Stimulated activated CD4-positive, alpha-beta T cell treated with anti-CD3 and anti-CD28 coated beads, Interleukin-1b, Interleukin-23, amount 100 ng/mL, for 24 hours (primary cell): ENCODE measurements around the gene LANCL1.

ENCODE experiments used
- DNase-seq, 4 experiments: peaks; one replicate each; pipeline ENCODE4 v3.0.0-alpha.2; 2020; ENCODE audit warnings: low read depth in 4 of 4, low spot score in 1 of 4

The LANCL1 gene, protein sequence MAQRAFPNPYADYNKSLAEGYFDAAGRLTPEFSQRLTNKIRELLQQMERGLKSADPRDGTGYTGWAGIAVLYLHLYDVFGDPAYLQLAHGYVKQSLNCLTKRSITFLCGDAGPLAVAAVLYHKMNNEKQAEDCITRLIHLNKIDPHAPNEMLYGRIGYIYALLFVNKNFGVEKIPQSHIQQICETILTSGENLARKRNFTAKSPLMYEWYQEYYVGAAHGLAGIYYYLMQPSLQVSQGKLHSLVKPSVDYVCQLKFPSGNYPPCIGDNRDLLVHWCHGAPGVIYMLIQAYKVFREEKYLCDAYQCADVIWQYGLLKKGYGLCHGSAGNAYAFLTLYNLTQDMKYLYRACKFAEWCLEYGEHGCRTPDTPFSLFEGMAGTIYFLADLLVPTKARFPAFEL

DNA sequence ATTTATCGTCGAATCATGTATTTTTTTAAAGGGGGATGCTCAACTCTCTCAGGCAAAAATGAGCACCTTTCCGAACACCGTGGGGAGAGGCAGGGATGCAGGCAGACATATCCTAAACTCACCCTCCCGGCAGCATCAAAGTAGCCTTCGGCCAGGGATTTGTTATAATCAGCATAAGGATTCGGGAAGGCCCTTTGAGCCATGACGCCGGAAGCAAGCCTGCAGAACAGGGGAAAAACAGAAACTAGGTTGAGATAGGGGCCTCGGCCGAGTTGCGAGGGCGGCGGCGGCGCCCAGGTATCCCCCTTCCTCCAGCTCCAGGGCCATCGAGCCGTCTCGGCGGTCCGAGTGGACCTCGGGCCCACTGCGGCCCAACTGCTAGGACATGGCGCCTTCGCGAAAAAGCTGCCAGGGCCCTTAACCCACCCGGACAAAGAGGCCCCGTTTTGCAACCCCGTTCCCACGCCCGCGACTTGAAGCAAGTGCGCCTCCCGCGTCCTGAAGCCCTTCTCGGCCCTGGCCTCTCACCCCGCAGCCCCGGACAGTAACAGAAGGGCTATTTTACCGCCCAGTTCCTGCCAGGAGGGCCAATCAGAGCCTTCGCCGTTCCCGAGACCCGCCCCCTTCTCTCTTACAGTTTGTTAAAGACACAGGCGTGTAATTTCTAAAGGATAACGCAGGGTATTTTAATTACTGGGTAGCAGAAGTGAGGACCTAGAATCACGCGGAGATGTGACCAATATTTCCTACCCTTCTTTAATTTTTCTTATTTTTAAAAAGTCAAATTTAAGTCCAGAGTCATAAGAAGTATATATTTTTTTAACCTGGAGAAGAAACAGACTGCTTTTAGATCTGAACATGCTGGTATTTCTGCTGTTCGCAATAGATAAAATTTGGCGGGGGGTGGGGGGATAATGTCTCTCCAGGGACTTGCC is at the start of gene LANCL1:
Gene LANCL1, minus strand, starts transcription at position 566 of the 935 bp plus-strand sequence. Its CDS starts 363 bp downstream, at position 203.
- DNase-seq, result peak; percentile 59 to 76 (median 64)

DNA sequence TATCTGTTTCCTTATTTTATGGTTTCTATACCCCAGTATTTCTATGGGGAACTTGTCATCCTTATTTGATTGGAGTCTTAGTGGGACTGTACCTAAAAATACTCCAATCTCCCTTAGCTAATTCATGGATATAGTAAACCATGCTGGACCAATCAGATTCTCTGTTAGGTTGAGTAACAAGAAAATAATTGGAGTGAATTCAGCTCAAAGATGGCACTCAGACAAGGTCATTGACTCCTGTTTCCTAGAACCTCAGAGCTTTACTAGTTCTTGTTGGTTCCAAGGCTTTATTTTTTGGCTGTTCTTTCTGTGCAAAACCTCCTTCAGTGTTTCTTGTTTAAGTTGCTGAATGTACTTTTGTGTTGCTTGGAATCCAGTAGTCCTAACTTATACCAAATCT is 48.0 kb upstream of the LANCL1 start:
- DNase-seq, result no peak

DNA sequence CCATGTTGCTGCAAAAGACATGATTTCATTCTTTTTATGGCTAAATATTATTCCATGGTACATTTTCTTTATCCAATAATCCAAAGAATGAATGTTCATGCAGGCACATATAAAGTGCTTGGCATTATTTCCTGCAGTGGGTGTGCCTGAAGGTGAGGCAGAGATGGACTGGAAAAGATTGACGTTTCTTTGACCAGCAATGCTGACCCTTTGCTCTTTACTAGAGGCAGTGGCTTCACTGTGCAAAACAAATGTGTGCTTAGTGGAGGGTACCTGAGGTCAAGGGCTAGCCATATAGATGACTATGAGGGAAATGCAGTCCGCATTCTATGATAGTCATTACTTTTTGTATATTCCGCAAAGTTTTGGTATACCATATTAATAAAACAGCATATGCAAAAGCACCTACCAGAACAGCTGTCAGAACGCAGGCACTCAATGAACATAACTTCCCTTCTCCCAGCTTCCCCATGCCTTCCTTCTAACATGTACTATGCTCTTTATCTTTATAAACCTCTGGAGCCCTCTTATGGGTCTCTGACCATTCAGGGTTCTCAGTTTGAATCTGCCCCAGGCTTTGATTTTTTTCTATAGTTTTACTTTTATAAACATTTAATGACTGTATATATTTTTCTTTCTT is 47.2 kb upstream of the LANCL1 start:
- no peak for DNase-seq

DNA sequence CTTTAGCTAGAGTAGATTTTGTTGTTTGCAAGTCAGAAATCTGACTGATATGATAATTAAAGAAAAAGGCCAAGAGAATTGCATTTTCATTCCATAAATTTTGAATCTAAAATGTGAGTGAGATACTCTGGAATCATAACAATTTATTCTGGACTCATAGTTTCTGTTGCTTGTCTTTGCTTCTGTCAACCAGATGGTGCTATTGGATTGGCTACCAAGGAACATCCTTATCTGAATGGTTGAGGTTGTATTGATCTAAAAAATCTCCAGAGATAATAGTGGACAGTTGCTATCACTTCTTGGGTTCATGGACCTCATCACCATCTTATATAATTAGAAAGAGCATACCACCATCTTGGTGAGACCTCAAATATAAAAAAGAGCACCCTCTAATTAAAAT is 45.8 kb upstream of the LANCL1 start:
- DNase-seq, result no peak

DNA sequence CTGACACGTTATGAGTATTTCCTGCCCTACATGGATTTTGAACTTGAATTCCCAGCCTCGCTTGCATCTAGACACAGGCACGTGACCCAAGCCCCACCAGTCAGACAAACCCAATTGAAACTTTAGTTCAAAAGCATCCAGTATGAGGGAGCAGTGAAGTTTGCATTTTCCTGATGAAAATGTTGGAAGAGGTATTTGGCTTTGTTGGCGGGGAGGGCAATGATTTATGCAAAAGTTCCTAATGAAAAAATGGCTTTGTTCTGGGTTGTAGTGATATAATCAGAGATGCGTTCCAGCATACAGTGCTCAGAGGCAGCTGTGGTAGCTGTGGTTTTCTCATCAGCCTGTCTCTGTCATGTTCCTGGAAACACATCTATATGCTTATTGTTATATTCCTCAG is 43.0 kb upstream of the LANCL1 start:
- DNase-seq, result no peak

DNA sequence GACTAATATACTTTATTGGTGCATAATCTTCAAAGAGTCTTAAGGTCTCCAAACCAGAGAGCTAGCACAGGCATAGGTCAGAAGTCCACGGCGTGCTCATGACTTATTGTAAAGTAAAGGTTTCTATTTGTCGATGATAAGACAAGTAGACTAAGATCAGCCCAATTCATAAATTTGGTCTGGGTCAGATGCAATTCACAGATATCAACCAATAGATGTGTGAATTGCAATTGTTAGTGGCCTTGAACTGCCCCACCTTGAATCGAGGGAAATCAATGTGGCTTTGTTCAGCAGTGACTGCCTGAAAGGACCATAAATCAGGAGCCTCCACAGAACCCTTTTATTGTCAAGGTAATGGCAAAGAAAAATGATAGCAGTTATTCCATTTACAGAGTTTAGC is 40.7 kb upstream of the LANCL1 start:
- DNase-seq, result no peak

DNA sequence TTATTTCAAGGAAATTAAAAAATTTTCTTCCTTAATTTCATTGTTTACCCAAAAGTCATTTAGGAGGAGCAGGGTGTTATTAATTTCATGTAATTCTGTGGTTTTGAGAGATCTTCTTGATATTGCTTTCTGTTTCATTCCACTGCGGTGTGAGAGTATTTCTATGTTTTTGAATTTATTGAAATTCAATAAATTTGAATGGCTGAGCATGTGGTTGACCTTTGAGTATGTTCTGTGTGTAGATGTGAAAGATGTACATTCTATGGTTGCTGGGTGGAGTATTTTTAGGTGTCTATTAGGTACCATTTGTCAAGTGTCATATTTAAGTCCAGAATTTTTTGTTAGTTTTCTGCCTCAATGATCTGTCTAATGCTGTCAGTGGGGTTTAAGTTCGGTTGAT is 39.4 kb upstream of the LANCL1 start:
- DNase-seq, result no peak

DNA sequence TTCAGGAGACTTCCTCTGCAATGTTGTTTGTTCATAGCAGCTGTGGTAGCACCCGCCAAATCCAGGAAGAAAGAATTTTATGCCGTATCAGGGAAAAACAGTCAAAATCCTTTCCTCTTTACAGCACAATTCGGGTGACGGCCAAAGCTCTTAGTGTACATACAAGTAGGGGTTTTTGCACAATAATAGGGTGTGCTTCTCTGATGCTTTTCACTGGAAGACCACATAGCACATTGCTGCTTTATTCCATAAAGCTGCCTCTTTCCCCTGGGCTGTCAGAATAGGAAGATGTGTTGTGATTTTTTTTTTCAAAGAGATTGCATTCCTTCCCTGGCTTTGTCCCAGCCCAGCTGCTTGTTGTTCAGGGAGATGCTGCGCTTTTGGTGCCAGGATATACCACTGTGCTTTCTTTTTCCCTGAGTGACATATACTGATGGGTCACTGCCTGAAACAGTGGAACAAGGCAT is 27.2 kb upstream of the LANCL1 start:
- no peak for DNase-seq

DNA sequence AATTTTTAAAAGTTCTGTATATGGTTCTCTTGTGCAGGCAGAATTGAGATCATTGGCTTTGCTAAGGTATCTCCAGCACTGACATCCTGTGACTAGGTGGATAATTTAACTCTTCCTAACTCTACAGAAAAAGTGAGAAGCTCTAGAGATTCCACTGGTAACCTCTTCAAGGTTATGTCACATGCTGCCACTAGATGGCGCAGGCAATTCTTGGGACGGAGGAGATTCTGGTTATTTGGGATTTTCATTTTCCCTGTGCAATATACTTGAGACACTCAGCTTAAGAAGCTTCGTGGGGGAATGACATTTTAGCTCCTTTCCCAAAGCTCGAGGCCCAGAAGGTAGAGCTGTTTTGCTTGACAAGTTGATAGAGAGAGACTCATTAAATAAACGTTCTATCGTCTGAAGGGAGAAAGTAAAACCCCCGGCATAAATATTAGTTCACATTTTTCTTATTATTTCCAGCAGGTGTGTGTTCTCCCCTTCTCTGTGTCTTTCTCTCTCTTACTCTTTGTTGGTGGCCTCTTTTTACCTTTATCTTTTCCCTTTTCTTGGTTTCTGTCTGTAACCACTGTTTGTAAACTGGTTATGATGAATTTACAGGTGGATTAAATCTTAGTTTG is 26.6 kb upstream of the LANCL1 start:
- peak in 2 of 4 experiments; percentile 1 for DNase-seq

DNA sequence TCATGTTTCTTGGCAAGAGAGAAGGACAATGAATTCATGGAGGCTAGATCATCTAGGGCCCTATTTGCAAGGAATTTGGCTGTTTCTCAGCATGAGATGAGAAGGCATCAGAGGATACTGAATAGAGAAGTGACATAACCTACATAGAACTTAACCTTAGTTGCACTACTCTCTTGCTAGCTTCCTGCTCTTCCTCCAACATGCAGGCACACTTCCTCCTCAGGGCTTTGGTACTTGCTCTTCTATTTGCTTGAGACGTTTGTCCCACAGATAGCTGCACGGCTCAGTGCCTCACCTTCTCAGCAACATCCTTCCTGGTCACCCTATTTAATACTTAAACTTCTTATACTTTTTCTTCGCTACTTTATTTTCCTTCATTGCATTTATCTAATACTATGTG is 20.0 kb upstream of the LANCL1 start:
- DNase-seq, result no peak

DNA sequence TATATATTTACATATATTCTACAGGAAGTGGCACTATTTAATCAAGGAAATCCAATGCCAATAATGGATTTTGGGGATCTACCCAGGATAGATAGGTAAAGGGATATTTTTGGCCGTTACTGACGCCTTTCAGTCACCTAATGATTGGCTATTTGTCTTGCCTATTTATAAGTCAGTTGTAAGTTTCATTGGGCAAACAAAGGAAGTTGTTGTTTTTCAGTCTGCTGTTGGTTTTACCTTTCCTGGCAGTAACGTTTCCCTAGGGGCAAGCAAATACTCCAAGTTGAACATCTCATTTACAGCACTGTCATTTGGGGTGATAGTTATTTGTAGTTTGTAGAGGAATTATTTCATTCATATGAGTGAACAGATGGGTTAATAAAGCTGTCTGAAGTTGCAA is 17.0 kb upstream of the LANCL1 start:
- no peak for DNase-seq

DNA sequence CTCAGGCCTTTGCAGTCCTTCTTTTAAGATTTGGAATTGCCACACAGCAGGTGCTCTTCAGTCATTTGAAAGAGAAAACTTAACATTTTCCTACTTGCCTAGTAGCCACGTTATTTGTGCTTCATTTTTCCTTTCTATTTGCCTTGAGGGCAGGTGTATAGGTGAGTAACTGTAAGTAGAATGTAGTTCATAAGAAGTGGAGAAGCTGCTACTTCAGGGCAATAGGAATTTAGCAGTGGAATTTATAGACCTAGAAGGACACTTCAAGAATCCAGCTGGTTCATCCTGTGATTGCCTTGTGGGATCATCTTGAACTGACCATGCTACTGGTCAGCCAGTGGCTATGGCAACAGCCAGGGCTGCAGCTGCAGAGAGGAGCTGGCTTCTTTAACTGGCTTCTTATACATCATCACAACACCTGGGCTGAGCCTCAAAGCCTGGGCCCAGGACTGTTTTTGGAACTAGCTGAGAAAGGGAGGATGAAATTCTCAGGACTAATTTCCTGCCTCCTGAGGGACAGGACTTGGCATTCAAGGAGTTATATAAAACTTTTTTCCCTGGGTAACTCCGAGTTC is 5.1 kb upstream of the LANCL1 start:
- DNase-seq, result no peak

DNA sequence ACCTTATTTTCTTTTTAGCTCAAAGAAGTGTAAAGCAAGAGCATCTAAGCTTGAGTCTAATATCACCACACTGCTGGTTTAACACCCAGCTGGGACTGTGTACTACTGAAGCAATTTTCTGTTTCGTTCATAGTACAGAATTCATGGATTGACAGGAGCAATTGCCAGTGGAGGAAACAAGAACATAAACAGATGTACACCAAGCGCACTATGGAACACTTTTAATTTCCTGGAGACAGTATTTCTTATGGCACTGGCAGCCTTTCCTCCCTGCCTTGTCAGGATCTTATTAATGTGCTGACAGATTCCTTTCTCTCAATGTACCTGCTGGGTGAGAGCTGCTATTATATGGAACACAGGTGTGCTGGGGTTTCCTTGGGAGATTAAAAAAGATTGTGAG is 4.2 kb upstream of the LANCL1 start:
- DNase-seq, result no peak

DNA sequence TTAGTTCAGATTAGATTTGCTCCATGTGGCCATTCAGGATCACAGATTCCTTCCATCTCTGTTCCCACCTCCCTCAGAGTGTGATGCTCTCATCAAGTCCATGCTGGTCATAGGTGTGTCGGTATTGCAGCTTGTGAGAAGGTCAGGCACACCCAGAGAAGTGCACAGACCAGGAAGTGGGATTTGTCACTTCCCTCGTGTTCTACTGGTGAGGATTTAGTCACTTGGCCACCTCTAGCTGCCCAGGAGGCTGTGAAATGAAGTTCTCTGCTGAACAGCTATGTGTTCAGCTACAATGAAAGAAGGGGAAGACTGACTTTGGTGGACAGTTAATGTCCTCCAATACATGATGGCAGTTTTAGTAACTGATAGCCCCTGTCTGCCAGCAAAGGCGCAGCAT is 3.5 kb upstream of the LANCL1 start:
- no peak for DNase-seq

DNA sequence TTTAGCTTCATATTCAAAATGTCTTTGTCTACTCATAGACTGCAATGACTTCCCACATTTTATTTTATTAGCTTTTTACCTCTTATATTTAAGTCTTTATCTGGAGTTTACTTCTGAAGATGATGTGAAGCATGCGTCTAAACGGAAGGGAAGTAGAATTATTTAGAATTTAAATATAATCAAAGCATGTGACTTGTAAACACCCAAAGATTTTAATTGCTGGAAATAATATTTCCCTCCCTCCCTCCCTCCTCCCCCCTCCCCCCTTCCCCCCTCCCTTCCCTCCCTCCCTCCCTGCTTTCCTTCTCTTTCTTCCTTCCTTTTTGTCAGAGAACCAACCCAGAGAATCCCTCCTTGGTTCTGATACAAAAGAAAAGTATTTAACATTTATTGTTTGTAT is 2.1 kb upstream of the LANCL1 start:
- no peak for DNase-seq

DNA sequence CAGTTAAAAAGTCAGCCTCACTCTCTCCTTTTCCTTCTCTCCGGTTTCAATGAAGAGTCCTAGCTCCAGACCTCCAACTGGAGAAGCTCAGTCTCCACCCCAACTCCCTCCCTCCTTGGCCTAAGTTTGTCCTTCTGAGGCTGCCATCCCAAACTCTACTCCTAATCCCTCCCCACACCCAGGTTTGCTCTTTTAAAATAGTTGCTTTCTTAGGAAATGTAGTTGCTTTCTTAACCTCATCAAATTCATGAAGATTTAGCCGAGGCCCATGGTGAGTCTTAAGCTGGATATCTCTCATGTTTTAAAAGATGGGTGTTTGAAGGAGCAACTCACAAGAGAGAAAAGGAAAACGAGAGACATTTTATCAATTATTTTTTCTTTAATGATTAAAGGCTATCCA is 937 bp upstream of the LANCL1 start:
- DNase-seq, result no peak

DNA sequence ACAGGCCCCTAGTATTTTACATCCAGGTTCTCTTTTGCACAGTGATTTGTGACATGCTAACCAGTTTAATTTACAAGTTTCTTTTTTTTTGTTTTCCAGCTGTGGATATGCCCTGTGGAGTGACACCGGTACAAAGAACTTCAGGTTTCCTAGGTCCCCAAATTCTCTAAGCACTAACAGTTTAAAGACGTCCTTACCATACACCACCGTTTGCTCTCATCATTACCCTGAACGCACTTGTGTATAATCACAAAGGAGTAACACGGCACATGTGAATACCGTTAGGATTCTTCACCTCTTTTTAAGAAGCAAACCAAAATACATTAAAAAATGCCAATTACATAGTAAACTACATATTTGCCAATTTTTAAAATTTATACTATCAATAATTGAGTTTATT is 853 bp downstream of the LANCL1 start:
- no peak for DNase-seq

DNA sequence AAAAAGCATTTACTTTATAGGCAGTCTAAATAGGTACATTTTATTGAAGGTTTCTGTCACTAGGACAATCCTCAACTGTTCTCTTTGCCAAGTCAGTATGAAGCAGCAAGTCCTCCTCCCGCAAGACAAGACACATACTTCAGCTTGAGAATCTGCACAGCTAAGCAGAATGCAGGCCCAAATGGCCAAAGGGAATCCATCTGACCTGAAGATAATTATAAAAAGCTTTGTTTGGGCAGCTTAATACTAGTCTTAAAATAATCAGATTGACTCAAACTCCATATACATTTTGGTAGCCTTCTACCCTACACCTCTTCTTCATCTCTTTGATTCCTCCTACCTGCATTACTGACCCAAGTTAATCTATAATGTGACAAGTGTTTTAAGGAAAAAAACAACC is 1.8 kb downstream of the LANCL1 start:
- no peak for DNase-seq

DNA sequence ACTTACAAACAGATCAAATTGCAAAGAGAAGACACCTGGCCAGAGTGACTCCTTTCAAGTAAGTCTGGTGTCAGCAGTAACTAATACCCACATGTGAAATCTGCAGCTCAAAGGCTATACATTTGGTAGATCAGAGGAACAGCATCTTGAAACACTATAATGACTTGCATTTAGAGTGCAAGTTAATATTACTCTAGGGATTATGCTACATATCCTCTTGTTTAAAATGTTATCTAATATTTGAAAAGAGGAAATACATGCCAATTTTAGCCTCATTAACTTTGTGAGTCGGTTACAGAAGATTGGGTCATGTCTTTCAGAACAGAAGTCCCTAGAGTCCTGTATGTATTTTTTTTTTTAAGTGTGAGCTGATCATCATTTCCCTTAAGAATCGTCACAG is 15.2 kb downstream of the LANCL1 start:
- DNase-seq, result no peak

DNA sequence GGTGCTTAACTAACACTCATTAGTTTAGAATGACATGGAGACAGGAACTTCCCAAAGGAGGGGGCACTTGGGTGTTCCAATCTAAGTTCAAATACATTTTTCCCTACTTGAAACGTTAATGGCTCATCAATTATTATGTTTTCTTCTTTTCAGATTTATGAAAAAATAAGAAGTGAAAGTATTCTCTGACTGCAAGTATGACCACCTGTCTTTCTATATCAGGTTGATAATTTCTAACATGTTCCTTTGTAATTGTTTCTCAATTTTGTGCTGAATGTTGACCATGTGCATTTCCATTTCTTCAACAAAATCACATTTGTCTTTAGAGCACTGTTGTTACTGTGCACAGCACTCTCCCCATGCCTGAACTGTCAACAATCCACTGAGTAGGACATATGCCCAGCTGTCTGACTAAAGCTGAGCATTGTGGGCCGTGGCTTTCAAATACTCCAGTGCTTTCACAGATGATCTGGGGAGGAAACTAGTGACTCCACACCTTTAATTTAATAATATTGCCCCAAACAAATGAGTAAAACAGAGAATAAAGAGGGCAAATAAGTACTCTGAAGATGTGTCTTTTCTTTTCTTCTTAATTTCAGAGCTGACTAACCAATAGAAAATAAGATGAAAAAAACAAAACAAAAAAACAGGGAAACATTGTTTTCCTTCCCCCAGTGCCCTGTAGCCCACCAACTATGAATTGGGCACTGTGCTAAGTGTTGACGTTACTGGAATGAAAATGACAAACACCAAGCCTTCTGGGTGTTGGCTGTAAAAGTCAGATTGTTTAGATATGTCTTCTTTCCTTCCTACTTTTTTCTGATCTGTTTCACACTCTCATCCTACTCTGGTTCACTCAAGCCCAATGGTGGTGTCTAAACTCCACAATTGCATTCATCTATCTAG is 16.0 kb downstream of the LANCL1 start:
- no peak for DNase-seq
